Activated T-cell treated with anti-CD3 and anti-CD28 coated beads, Interleukin-2, amount 50 U/mL, for 24 hours (primary cell): Measurements from ENCODE around the gene SGO2.

ENCODE experiments used
- DNase-seq: peaks from one replicate; pipeline ENCODE4 v3.0.0-alpha.2; 2020
- H3K27ac Mint-ChIP-seq: 2 replicates; pipeline ENCODE4 v1.8.0; 2020; ENCODE audit warnings: mild to moderate bottlenecking, mixed read lengths
- H3K27me3 Mint-ChIP-seq: 2 replicates; pipeline ENCODE4 v1.8.0; 2020; ENCODE audit warnings: mixed read lengths
- H3K36me3 Mint-ChIP-seq: 2 replicates; pipeline ENCODE4 v1.8.0; 2020; ENCODE audit warnings: low read depth, mixed read lengths
- H3K4me1 Mint-ChIP-seq: 2 replicates; pipeline ENCODE4 v1.8.0; 2020; ENCODE audit warnings: low read depth, mixed read lengths
- H3K4me3 Mint-ChIP-seq: 2 replicates; pipeline ENCODE4 v1.8.0; 2020; ENCODE audit warnings: mild to moderate bottlenecking, moderate library complexity, mixed read lengths
- H3K9me3 Mint-ChIP-seq: 2 replicates; pipeline ENCODE4 v1.8.0; 2020; ENCODE audit warnings: mixed read lengths

Gene SGO2

GRCh38 chr2:200525882-200526651 is at the start of gene SGO2:
Gene SGO2, plus strand, starts transcription at chr2:200526207. Its CDS starts 6,769 bp downstream, at chr2:200532976.
- Mint-ChIP-seq H3K9me3 (no peaks in the 10 kb centered on the region), H3K4me1 (peaks cover 24% of the 10 kb centered on the region), H3K36me3 (peaks cover 10% of the 10 kb centered on the region), H3K27ac (peak within 1 kb of the TSS; percentile 88), H3K4me3 (peak within 1 kb of the TSS; percentile 91), H3K27me3 (no peaks in the 10 kb centered on the region)
- peak; percentile 97 for DNase-seq

GRCh38 chr2:200476836-200477235 is 49.2 kb upstream of the SGO2 start:
- Mint-ChIP-seq H3K9me3 (no peaks in the 10 kb centered on the region), H3K27me3 (no peaks in the 10 kb centered on the region), H3K27ac (no peak overlapping the region), H3K36me3 (peaks cover 7% of the 10 kb centered on the region), H3K4me1 (peaks cover 9% of the 10 kb centered on the region), H3K4me3 (no peak overlapping the region)
- DNase-seq, result no peak

GRCh38 chr2:200477667-200478131 is 48.3 kb upstream of the SGO2 start:
- H3K27me3 Mint-ChIP-seq, result no peaks in the 10 kb centered on the region
- no peak overlapping the region for H3K4me3 Mint-ChIP-seq
- peaks cover 9% of the 10 kb centered on the region for H3K4me1 Mint-ChIP-seq
- no peak overlapping the region for H3K27ac Mint-ChIP-seq
- no peak for DNase-seq
- no peaks in the 10 kb centered on the region for H3K9me3 Mint-ChIP-seq
- H3K36me3 Mint-ChIP-seq, result peaks cover 7% of the 10 kb centered on the region

- Mint-ChIP-seq H3K27ac (no peak overlapping the region), H3K4me3 (no peak overlapping the region), H3K27me3 (no peaks in the 10 kb centered on the region), H3K36me3 (no peaks in the 10 kb centered on the region), H3K4me1 (peaks cover 9% of the 10 kb centered on the region), H3K9me3 (no peaks in the 10 kb centered on the region)
- DNase-seq, result no peak
These were observed 46.2 kb upstream of the SGO2 start for GRCh38 chr2:200479692-200480265.

- H3K4me3 Mint-ChIP-seq, result no peak overlapping the region
- H3K36me3 Mint-ChIP-seq, result no peaks in the 10 kb centered on the region
- peaks cover 9% of the 10 kb centered on the region for H3K4me1 Mint-ChIP-seq
- H3K27ac Mint-ChIP-seq, result no peak overlapping the region
- H3K9me3 Mint-ChIP-seq, result no peaks in the 10 kb centered on the region
- no peak for DNase-seq
- H3K27me3 Mint-ChIP-seq, result no peaks in the 10 kb centered on the region
These were observed 43.8 kb upstream of the SGO2 start for GRCh38 chr2:200482194-200482593.

GRCh38 chr2:200483729-200484198 is 42.2 kb upstream of the SGO2 start:
- H3K27me3 Mint-ChIP-seq, result no peaks in the 10 kb centered on the region
- no peaks in the 10 kb centered on the region for H3K9me3 Mint-ChIP-seq
- peaks cover 9% of the 10 kb centered on the region for H3K4me1 Mint-ChIP-seq
- H3K4me3 Mint-ChIP-seq, result no peak overlapping the region
- H3K36me3 Mint-ChIP-seq, result peaks cover 6% of the 10 kb centered on the region
- DNase-seq, result no peak
- no peak overlapping the region for H3K27ac Mint-ChIP-seq

- no peak for DNase-seq
- no peak overlapping the region for H3K27ac Mint-ChIP-seq
- H3K4me3 Mint-ChIP-seq, result no peak overlapping the region
- no peaks in the 10 kb centered on the region for H3K9me3 Mint-ChIP-seq
- H3K27me3 Mint-ChIP-seq, result no peaks in the 10 kb centered on the region
- peaks cover 13% of the 10 kb centered on the region for H3K36me3 Mint-ChIP-seq
- H3K4me1 Mint-ChIP-seq, result peaks cover 5% of the 10 kb centered on the region
These were observed 41.1 kb upstream of the SGO2 start for GRCh38 chr2:200484934-200485333.

GRCh38 chr2:200486529-200486928 is 39.5 kb upstream of the SGO2 start:
- Mint-ChIP-seq H3K9me3 (no peaks in the 10 kb centered on the region), H3K27ac (no peak overlapping the region), H3K27me3 (no peaks in the 10 kb centered on the region), H3K4me1 (no peaks in the 10 kb centered on the region), H3K36me3 (peaks cover 28% of the 10 kb centered on the region), H3K4me3 (no peak overlapping the region)
- no peak for DNase-seq

- no peak overlapping the region for H3K27ac Mint-ChIP-seq
These were observed 37.8 kb upstream of the SGO2 start for GRCh38 chr2:200488169-200488568.

GRCh38 chr2:200490001-200490400 is 36.0 kb upstream of the SGO2 start:
- Mint-ChIP-seq H3K27me3 (no peaks in the 10 kb centered on the region), H3K27ac (no peak overlapping the region), H3K4me1 (no peaks in the 10 kb centered on the region), H3K9me3 (no peaks in the 10 kb centered on the region), H3K4me3 (no peak overlapping the region), H3K36me3 (peaks cover 59% of the 10 kb centered on the region)
- no peak for DNase-seq

More at GRCh38 chr2:200488169-200488568, 37.8 kb upstream of the SGO2 start:
- DNase-seq, result no peak
- peaks cover 43% of the 10 kb centered on the region for H3K36me3 Mint-ChIP-seq
- H3K4me3 Mint-ChIP-seq, result no peak overlapping the region
- H3K4me1 Mint-ChIP-seq, result no peaks in the 10 kb centered on the region
- no peaks in the 10 kb centered on the region for H3K27me3 Mint-ChIP-seq
- no peaks in the 10 kb centered on the region for H3K9me3 Mint-ChIP-seq

- H3K4me1 Mint-ChIP-seq, result no peaks in the 10 kb centered on the region
- DNase-seq, result no peak
- H3K9me3 Mint-ChIP-seq, result no peaks in the 10 kb centered on the region
- no peak overlapping the region for H3K27ac Mint-ChIP-seq
- H3K27me3 Mint-ChIP-seq, result no peaks in the 10 kb centered on the region
- no peak overlapping the region for H3K4me3 Mint-ChIP-seq
- peaks cover 78% of the 10 kb centered on the region for H3K36me3 Mint-ChIP-seq
These were observed 33.4 kb upstream of the SGO2 start for GRCh38 chr2:200492656-200493055.

- Mint-ChIP-seq H3K36me3 (peaks cover 83% of the 10 kb centered on the region), H3K9me3 (no peaks in the 10 kb centered on the region)
- no peak for DNase-seq
These were observed 32.0 kb upstream of the SGO2 start for GRCh38 chr2:200494048-200494447.

GRCh38 chr2:200496696-200497095 is 29.3 kb upstream of the SGO2 start:
- no peaks in the 10 kb centered on the region for H3K27me3 Mint-ChIP-seq
- DNase-seq, result no peak
- H3K27ac Mint-ChIP-seq, result no peak overlapping the region
- no peak overlapping the region for H3K4me3 Mint-ChIP-seq
- H3K9me3 Mint-ChIP-seq, result no peaks in the 10 kb centered on the region
- H3K4me1 Mint-ChIP-seq, result peaks cover 3% of the 10 kb centered on the region
- peaks cover 67% of the 10 kb centered on the region for H3K36me3 Mint-ChIP-seq

More at GRCh38 chr2:200494048-200494447, 32.0 kb upstream of the SGO2 start:
- H3K4me1 Mint-ChIP-seq, result no peaks in the 10 kb centered on the region
- H3K27ac Mint-ChIP-seq, result peak overlapping the region; percentile 71
- H3K27me3 Mint-ChIP-seq, result no peaks in the 10 kb centered on the region
- no peak overlapping the region for H3K4me3 Mint-ChIP-seq

- H3K27ac Mint-ChIP-seq, result no peak overlapping the region
These were observed 27.4 kb upstream of the SGO2 start for GRCh38 chr2:200498402-200499162.

More at GRCh38 chr2:200498402-200499162, 27.4 kb upstream of the SGO2 start:
- no peaks in the 10 kb centered on the region for H3K27me3 Mint-ChIP-seq
- peaks cover 65% of the 10 kb centered on the region for H3K36me3 Mint-ChIP-seq
- H3K9me3 Mint-ChIP-seq, result peaks cover 4% of the 10 kb centered on the region
- DNase-seq, result no peak
- H3K4me3 Mint-ChIP-seq, result no peak overlapping the region
- peaks cover 7% of the 10 kb centered on the region for H3K4me1 Mint-ChIP-seq
